ENCODE measurements around the gene SLC12A5. TPM values are rescaled to one million over a fixed set of nuclear protein-coding genes. Genes with fewer than 3 reads are reported as not detected.

SLC12A5 gene
- total RNA-seq, 6 donors from 2014 or later, result 0.69 to 1.3 TPM; not detected in 4

DNA sequence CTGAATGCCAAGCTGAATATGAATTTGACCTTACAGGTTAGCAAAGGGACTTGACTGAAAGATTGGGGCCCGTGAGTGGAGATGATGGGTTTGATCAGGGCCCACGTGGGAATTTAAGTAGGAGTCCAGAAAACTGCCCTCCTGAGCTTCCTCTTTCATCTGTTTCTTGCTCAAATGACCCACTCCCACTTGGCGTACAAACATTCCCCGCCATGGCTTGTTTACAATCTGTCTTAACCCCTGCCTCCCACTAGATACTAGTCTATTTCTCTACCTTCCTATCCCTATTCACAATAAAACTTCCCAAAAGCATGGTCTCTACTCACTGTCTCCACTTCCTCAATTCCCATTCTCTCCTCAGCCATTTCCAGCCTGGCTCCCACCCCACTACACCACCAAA, 10.9 kb upstream of the SLC12A5 start:
- Histone ChIP-seq H3K9me3 (no peaks in the 10 kb centered on the region), H3K27ac (no peak overlapping the region), H3K36me3 (no peaks in the 10 kb centered on the region), H3K4me3 (no peak overlapping the region), H3K27me3 (peaks cover 0 to 21% (median 12%) of the 10 kb centered on the region in 4 donors), H3K4me1 (peaks cover 15 to 40% (median 31%) of the 10 kb centered on the region in 4 donors)
- TF ChIP-seq POLR2A (IDR thresholded peaks at IDR 0.05), result no peak
- no peak for TF ChIP-seq POLR2AphosphoS5 (IDR thresholded peaks at IDR 0.05)
- no peak for TF ChIP-seq EP300 (IDR thresholded peaks at IDR 0.05)
- no peak for ATAC-seq (ENCODE audit: low FRiP score in 2 of 2)
- no peak for DNase-seq
- 45 to 69% methylated on average over 4 of the region's 4 CpGs for WGBS, 2 donors

DNA sequence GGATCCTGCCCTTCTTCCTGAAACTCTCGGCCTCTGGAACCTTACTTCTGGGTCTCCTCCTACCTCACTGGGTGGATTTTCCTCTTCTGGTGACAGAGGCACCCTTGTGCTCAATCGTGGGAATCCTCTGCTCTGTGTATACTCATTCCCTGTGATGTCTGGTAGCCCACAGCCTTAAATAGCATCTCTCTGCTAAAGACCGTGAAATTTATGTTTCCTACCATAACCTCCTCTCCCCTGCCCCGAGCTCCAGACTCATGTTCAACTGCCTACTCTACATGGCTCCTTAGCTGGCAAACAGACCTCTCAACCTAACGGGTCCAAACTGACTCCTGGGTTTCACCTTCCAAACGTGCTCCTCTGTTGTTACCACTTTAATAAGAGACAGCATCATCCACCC, 10.4 kb upstream of the SLC12A5 start:
- no peaks in the 10 kb centered on the region for H3K9me3 ChIP-seq
- peaks cover 15 to 38% (median 28%) of the 10 kb centered on the region in 4 donors for H3K4me1 ChIP-seq
- no peak overlapping the region for H3K4me3 ChIP-seq
- DNase-seq (no peak), ATAC-seq (ENCODE audit: low FRiP score in 2 of 2) (no peak)
- no peaks in the 10 kb centered on the region for H3K36me3 ChIP-seq
- TF ChIP-seq, protein P1, sequence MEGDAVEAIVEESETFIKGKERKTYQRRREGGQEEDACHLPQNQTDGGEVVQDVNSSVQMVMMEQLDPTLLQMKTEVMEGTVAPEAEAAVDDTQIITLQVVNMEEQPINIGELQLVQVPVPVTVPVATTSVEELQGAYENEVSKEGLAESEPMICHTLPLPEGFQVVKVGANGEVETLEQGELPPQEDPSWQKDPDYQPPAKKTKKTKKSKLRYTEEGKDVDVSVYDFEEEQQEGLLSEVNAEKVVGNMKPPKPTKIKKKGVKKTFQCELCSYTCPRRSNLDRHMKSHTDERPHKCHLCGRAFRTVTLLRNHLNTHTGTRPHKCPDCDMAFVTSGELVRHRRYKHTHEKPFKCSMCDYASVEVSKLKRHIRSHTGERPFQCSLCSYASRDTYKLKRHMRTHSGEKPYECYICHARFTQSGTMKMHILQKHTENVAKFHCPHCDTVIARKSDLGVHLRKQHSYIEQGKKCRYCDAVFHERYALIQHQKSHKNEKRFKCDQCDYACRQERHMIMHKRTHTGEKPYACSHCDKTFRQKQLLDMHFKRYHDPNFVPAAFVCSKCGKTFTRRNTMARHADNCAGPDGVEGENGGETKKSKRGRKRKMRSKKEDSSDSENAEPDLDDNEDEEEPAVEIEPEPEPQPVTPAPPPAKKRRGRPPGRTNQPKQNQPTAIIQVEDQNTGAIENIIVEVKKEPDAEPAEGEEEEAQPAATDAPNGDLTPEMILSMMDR (IDR thresholded peaks at IDR 0.05), result no peak
- TF ChIP-seq POLR2A (IDR thresholded peaks at IDR 0.05) (no peak), POLR2AphosphoS5 (IDR thresholded peaks at IDR 0.05) (no peak), EP300 (IDR thresholded peaks at IDR 0.05) (no peak)
- peaks cover 0 to 17% (median 9%) of the 10 kb centered on the region in 4 donors for H3K27me3 ChIP-seq
- no peak overlapping the region for H3K27ac ChIP-seq
- WGBS, 2 donors, result 66 to 71% methylated on average over 6 of the region's 6 CpGs

DNA sequence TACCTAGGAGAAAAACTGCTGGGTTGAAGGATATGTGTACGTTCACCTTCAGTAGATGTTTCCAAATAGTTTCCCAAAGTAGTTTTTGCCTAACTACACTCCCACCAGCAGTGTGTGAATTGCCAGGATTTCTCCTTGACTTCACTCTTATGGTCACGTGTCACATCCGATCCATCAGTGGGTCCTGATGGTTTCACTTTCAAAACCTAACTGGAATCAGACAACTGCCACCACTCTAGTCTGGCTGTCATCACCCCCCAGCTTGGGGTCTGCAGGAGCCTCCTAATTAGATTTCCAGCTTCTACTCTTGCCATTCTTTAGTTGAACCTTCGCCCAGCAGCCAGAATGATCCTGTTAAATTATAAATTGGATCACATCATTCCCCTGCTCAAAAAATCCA, 8.5 kb upstream of the SLC12A5 start:
- TF ChIP-seq POLR2AphosphoS5 (IDR thresholded peaks at IDR 0.05) (no peak), POLR2A (IDR thresholded peaks at IDR 0.05) (no peak), EP300 (IDR thresholded peaks at IDR 0.05) (no peak)
- TF ChIP-seq, protein P1 (IDR thresholded peaks at IDR 0.05), result no peak
- peaks cover 0 to 16% (median 7%) of the 10 kb centered on the region in 4 donors for H3K27me3 ChIP-seq
- peaks cover 15 to 28% (median 21%) of the 10 kb centered on the region in 4 donors for H3K4me1 ChIP-seq
- ATAC-seq (ENCODE audit: low FRiP score in 2 of 2) (no peak), DNase-seq (no peak)
- H3K27ac ChIP-seq, result no peak overlapping the region
- no peaks in the 10 kb centered on the region for H3K36me3 ChIP-seq
- 50 to 72% methylated on average over 4 of the region's 4 CpGs for WGBS, 2 donors
- no peak overlapping the region for H3K4me3 ChIP-seq
- H3K9me3 ChIP-seq, result no peaks in the 10 kb centered on the region

DNA sequence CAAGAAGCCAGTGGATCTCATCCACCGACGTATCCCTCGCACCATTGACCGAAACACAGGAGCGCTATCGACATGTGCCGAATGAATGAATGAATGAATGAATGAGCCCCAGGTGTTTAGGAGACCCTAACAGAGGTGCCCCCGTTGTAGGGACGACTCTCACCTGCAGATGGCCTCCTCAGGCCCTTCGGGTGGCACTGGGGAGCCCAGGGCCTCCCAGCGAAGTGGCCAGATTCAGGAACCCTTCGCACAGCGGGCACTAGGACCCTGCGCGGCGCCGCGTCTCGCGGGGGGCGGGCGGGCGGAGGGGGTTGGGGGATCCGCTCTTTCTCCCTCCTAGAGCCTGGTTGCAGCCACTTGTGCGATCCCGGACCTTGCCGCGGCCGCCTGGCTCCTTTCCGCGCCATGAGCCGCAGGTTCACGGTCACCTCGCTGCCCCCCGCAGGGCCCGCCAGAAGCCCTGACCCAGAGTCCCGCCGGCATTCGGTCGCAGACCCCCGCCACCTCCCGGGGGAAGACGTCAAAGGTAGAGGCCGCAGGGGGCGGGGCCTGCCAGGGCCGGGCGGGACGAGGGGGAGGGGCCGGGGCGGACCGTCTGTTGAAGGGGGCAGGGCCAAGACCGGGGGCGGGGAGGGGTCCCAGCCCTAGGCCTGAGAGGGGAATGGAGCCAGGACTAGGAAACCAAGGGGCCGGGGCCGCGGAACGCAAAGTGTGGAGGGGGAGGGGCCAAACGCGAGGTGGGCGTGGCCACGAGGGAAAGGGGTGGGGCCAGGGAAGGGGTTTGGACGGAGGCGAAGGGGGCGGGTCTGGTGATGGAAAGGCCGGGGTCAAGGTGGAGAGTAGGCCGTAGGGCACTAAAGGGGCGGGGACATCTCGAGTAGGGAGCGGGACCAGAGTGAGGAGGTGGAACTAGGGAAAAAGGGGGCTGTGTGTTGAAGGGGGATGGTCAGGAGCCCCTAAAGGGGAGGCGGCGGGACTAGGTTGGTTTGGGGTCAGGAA, 7.4 kb upstream of the SLC12A5 start:
- TF ChIP-seq POLR2AphosphoS5 (IDR thresholded peaks at IDR 0.05), result no peak
- TF ChIP-seq, protein P1 (IDR thresholded peaks at IDR 0.05), result no peak
- TF ChIP-seq EP300 (IDR thresholded peaks at IDR 0.05), result no peak
- no peak for TF ChIP-seq POLR2A (IDR thresholded peaks at IDR 0.05)
- peaks cover 0 to 16% (median 7%) of the 10 kb centered on the region in 4 donors for H3K27me3 ChIP-seq
- H3K4me1 ChIP-seq, result peaks cover 15 to 28% (median 21%) of the 10 kb centered on the region in 4 donors
- DNase-seq (peak in 1 of 2 donors; percentile 88), ATAC-seq (ENCODE audit: low FRiP score in 2 of 2) (peak; percentile 39 to 58)
- H3K36me3 ChIP-seq, result no peaks in the 10 kb centered on the region
- 15% methylated on average over 33 of the region's 71 CpGs for WGBS, 2 donors
- H3K27ac ChIP-seq, result peak overlapping the region in 3 of 4 donors; percentile 25 to 64 (median 43)
- H3K9me3 ChIP-seq, result no peaks in the 10 kb centered on the region
- peak overlapping the region; percentile 25 to 64 (median 50) for H3K4me3 ChIP-seq

DNA sequence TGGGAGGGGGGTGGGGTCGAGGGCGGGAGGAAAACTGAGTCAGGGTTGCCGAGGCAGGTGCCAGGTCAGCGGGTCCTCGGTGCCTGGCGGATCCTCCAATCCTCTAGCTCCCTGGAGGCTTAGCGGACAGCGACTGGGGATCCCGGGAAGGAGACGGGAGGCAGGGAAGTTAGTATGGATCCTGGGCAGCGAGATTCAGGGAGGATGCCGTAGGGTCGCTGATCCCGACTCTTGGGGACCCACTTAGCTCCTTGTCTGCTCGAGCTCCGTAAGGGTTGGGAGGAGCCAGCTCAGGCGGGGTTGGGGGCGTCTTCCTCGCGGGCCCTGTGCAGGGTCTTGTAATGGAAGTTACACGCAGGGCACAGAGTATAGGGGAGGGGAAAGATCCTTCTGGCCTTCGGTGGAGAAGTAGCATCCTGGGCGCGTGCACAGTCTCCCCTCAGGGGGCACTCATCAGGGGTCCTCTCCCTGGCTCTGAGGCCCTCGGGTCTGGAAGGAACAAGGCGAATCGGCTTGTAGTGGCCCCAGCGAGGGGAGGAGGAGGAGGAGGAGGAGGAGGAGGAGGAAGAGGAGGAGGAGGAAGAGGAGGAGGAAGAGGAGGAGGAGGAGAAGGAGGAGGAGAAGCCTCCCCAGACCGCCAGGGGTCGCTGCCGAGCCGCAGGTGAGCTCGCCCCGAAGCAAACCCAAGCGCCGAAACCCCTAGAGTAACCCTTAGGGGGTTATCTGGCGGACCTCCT, 6.4 kb upstream of the SLC12A5 start:
- WGBS, 2 donors, result 1 to 2% methylated on average over 34 to 36 of the region's 37 CpGs
- Histone ChIP-seq H3K4me3 (peak overlapping the region in 3 of 4 donors; percentile 48 to 64 (median 53)), H3K27me3 (peaks cover 0 to 16% (median 7%) of the 10 kb centered on the region in 4 donors), H3K9me3 (no peaks in the 10 kb centered on the region), H3K27ac (peak overlapping the region in 2 of 4 donors; percentile 43 to 64), H3K4me1 (peaks cover 15 to 28% (median 21%) of the 10 kb centered on the region in 4 donors), H3K36me3 (no peaks in the 10 kb centered on the region)
- peak; percentile 58 to 63 for ATAC-seq (ENCODE audit: low FRiP score in 2 of 2)
- no peak for TF ChIP-seq POLR2A (IDR thresholded peaks at IDR 0.05)
- TF ChIP-seq, protein P1 (IDR thresholded peaks at IDR 0.05), result peak; percentile 80 to 83 (median 81)
- peak; percentile 63 to 92 for DNase-seq
